ENCODE data around the gene TMEM176B.

GRCh38 chr7:150778738-150779301 lies 21.3 kb downstream of the TMEM176B start:
- TF ChIP-seq GATA2 (IDR thresholded peaks at IDR 0.05; ENCODE audit: low read depth, low read length): no peak
- no peak for TF ChIP-seq GATA3 (IDR thresholded peaks at IDR 0.05; ENCODE audit: low read depth, low read length)

All from SH-SY5Y (cell line).